IMR-90 (cell line): Measurements from ENCODE around the gene ANAPC5. TPM values are rescaled to one million over a fixed set of nuclear protein-coding genes. Genes with fewer than 3 reads are reported as not detected.

Experiments used
- ATAC-seq: fragments of 200-7000 bp; cut with Tn5 transposase; 2 replicates; pipeline ENCODE4 v1.9.1; 2020; ENCODE audit warnings: low read depth, mild to moderate bottlenecking, moderate library complexity
- BruUV-seq: library from RNA; stranded (reverse); fragments of 400-500 nt; replicated peaks from 2 replicates; lab custom pipeline; 2021; lab: Mats Ljungman, UMichigan
- CTCF ChIA-PET: fragments of 300-600 bp; formaldehyde crosslinking; extraction: SDS; loops from one replicate; lab custom pipeline; 2021; ENCODE audit warnings: antibody characterized with exemption; lab: Yijun Ruan, JAX
- POLR2A ChIA-PET: fragments of 300-600 bp; sonication (Branson Sonifier 250); formaldehyde crosslinking; loops from one replicate; lab custom pipeline; 2022; ENCODE audit warnings: antibody characterized with exemption; ENCODE audit not compliant: unreplicated experiment; lab: Charles Lee
- DNase-seq: peaks from one replicate; pipeline ENCODE4 v3.0.0; 2013
- H2AFZ ChIP-seq: replicated peaks from 2 replicates; pipeline ENCODE3; 2013; ENCODE audit warnings: low read length, mild to moderate bottlenecking; ENCODE audit not compliant: poor library complexity
- H2AK5ac ChIP-seq: 2 replicates; pipeline ENCODE4 v1.6.1; 2013; ENCODE audit warnings: low read depth, low read length, inconsistent platforms
- H2AK9ac ChIP-seq: replicated peaks from 2 replicates; pipeline ENCODE3; 2013; ENCODE audit warnings: mild to moderate bottlenecking, low read depth, low read length, moderate library complexity; ENCODE audit not compliant: poor library complexity
- H2BK120ac ChIP-seq: 2 replicates; pipeline ENCODE4 v1.6.1; 2013; ENCODE audit warnings: low read depth, low read length, inconsistent platforms
- H2BK15ac ChIP-seq: 3 replicates; pipeline ENCODE4 v1.6.1; 2013; ENCODE audit warnings: low read depth, low read length, inconsistent platforms
- H2BK20ac ChIP-seq: 2 replicates; pipeline ENCODE4 v1.6.1; 2013; ENCODE audit warnings: low read depth, mild to moderate bottlenecking, inconsistent platforms, low read length, moderate library complexity
- H2BK5ac ChIP-seq: 2 replicates; pipeline ENCODE4 v1.6.1; 2013; ENCODE audit warnings: mild to moderate bottlenecking, low read depth, low read length, inconsistent platforms; ENCODE audit not compliant: poor library complexity, severe bottlenecking
- H3K14ac ChIP-seq: replicated peaks from 2 replicates; pipeline ENCODE4 v1.6.1; 2013; ENCODE audit warnings: low read depth, low read length, inconsistent platforms
- H3K18ac ChIP-seq: 2 replicates; pipeline ENCODE4 v1.6.1; 2013; ENCODE audit warnings: low read depth, low read length, control low read depth
- H3K23ac ChIP-seq: 2 replicates; pipeline ENCODE4 v1.6.1; 2013; ENCODE audit warnings: low read depth, low read length, inconsistent platforms
- H3K27ac ChIP-seq: 2 replicates; pipeline ENCODE4 v1.5.1; 2013; ENCODE audit warnings: mild to moderate bottlenecking, control low read depth, low read length; ENCODE audit not compliant: insufficient read depth
- H3K27me3 ChIP-seq: 2 replicates; pipeline ENCODE4 v1.6.1; 2013; ENCODE audit warnings: low read length; ENCODE audit not compliant: control insufficient read depth, insufficient read depth
- H3K36me3 ChIP-seq: 2 replicates; pipeline ENCODE4 v1.6.1; 2013; ENCODE audit warnings: low read length, mixed read lengths; ENCODE audit not compliant: control insufficient read depth, insufficient read depth
- H3K4ac ChIP-seq: 2 replicates; pipeline ENCODE4 v1.6.1; 2013; ENCODE audit warnings: low read depth, low read length, inconsistent platforms
- H3K4me1 ChIP-seq: 2 replicates; pipeline ENCODE4 v1.6.1; 2013; ENCODE audit warnings: low read length, mixed read lengths; ENCODE audit not compliant: control insufficient read depth, insufficient read depth
- H3K4me2 ChIP-seq: 2 replicates; pipeline ENCODE4 v1.6.1; 2013; ENCODE audit warnings: low read depth, mild to moderate bottlenecking, control low read depth, low read length, moderate library complexity
- H3K4me3 ChIP-seq: 2 replicates; pipeline ENCODE4 v1.5.1; 2013; ENCODE audit warnings: low read depth, mild to moderate bottlenecking, control low read depth, low read length, moderate library complexity; ENCODE audit not compliant: insufficient read depth
- H3K56ac ChIP-seq: 2 replicates; pipeline ENCODE4 v1.6.1; 2013; ENCODE audit warnings: low read length, inconsistent platforms; ENCODE audit not compliant: insufficient read depth; ENCODE audit errors: extremely low read depth
- H3K79me1 ChIP-seq, 2 experiments: 2 replicates each; pipeline ENCODE4 v1.6.1; 2013; ENCODE audit warnings: low read length in 2 of 2, inconsistent platforms in 1 of 2, low read depth in 1 of 2
- H3K9ac ChIP-seq: 2 replicates; pipeline ENCODE4 v1.6.1; 2013; ENCODE audit warnings: low read depth, low read length, control low read depth
- H3K9me1 ChIP-seq: 2 replicates; pipeline ENCODE4 v1.6.1; 2013; ENCODE audit warnings: low read length, inconsistent platforms; ENCODE audit not compliant: insufficient read depth
- H3K9me3 ChIP-seq: 2 replicates; pipeline ENCODE4 v1.6.1; 2013; ENCODE audit warnings: low read length; ENCODE audit not compliant: control insufficient read depth, insufficient read depth
- H4K20me1 ChIP-seq: 2 replicates; pipeline ENCODE4 v1.6.1; 2013; ENCODE audit warnings: low read length, inconsistent platforms; ENCODE audit not compliant: insufficient read depth
- H4K5ac ChIP-seq: 2 replicates; pipeline ENCODE4 v1.6.1; 2013; ENCODE audit warnings: mild to moderate bottlenecking, low read depth, low read length, control low read depth
- H4K8ac ChIP-seq, 2 experiments: 2 replicates each; pipeline ENCODE4 v1.6.1; 2013; ENCODE audit warnings: low read depth in 2 of 2, low read length in 2 of 2, control low read depth in 1 of 2, inconsistent platforms in 1 of 2
- H4K91ac ChIP-seq: 2 replicates; pipeline ENCODE4 v1.6.1; 2013; ENCODE audit warnings: low read depth, low read length, inconsistent platforms; ENCODE audit not compliant: insufficient read depth
- BHLHE40 ChIP-seq: fragments of 150-350 bp; IDR thresholded peaks from 2 replicates; pipeline ENCODE4 v1.6.1; 2016; ENCODE audit warnings: mild to moderate bottlenecking, low read depth, low read length
- CEBPB ChIP-seq: IDR thresholded peaks from 2 replicates; pipeline ENCODE4 v1.6.1; 2012; ENCODE audit warnings: low read depth, low read length, improper control_type of control experiment
- CHD1 ChIP-seq: IDR thresholded peaks from 2 replicates; pipeline ENCODE4 v1.6.1; 2012; ENCODE audit warnings: low read depth, low read length, improper control_type of control experiment
- ELK1 ChIP-seq: fragments of 150-350 bp; IDR thresholded peaks from 2 replicates; pipeline ENCODE4 v1.6.1; 2016; ENCODE audit warnings: low read depth, mild to moderate bottlenecking, low read length, moderate library complexity, borderline replicate concordance
- FOS ChIP-seq: fragments of 150-350 bp; IDR thresholded peaks from 2 replicates; pipeline ENCODE4 v1.6.1; 2016; ENCODE audit warnings: low read depth, low read length
- NFE2L2 ChIP-seq: fragments of 150-350 bp; IDR thresholded peaks from 2 replicates; pipeline ENCODE4 v1.6.1; 2016; ENCODE audit warnings: low read depth, mild to moderate bottlenecking, low read length
- POLR2A ChIP-seq: IDR thresholded peaks from 2 replicates; pipeline ENCODE4 v1.6.1; 2012; ENCODE audit warnings: mild to moderate bottlenecking, low read depth, low read length
- RAD21 ChIP-seq: IDR thresholded peaks from 2 replicates; pipeline ENCODE4 v1.6.1; 2012; ENCODE audit warnings: low read length, improper control_type of control experiment
- RCOR1 ChIP-seq: IDR thresholded peaks from 2 replicates; pipeline ENCODE4 v1.6.1; 2012; ENCODE audit warnings: mild to moderate bottlenecking, low read length, improper control_type of control experiment; ENCODE audit not compliant: insufficient replicate concordance
- USF2 ChIP-seq: fragments of 150-350 bp; IDR thresholded peaks from 2 replicates; pipeline ENCODE4 v1.6.1; 2017; ENCODE audit warnings: mild to moderate bottlenecking, antibody characterized with exemption, low read length, low read depth
- WGBS, 2 experiments: methylation state at CpG; one replicate each; pipeline versions ENCODE4 v1.1.5 to v1.1.7; 2013; ENCODE audit warnings: missing lambda C conversion rate in 2 of 2; ENCODE audit not compliant: insufficient read length in 1 of 2; ENCODE audit errors: extremely low coverage in 2 of 2; 5-methylcytosine and 5-hydroxymethylcytosine counted together
- dilution Hi-C: fragments of 300-500 bp; cut with HindIII; formaldehyde crosslinking; loops from one replicate; pipeline ENCODE4 v1.14.3; 2018; ENCODE audit warnings: low sequenced_read_pairs; ENCODE audit not compliant: unreplicated experiment
- in situ Hi-C: fragments of 300-500 bp; cut with MboI; formaldehyde crosslinking; loops from 3 replicates; pipeline ENCODE4 v1.14.3; 2019; ENCODE audit warnings: low sequenced_read_pairs, inconsistent platforms, mixed read lengths
- intact Hi-C: fragments of 100-400 bp; cut with micrococcal nuclease; formaldehyde crosslinking; loops from 2 replicates; pipeline ENCODE4 v1.10.0; 2022
- polyA plus RNA-seq, 3 experiments: library from polyadenylated mRNA; depleted of rRNA; stranded (reverse); fragments of >200 nt; gene quantifications; 2 replicates each; pipeline ENCODE4 v1.2.3, GENCODE V29; 2012; ENCODE audit warnings: low replicate concordance in 1 of 3
- total RNA-seq: library from RNA; depleted of rRNA; stranded (reverse); fragments of >200 nt; gene quantifications from 2 replicates; pipeline ENCODE4 v1.2.3, GENCODE V29; 2012

The ANAPC5 gene
- total and polyA plus RNA-seq, 2 of the 4 experiments (the other 2 are of a cell fraction), result 157 to 211 TPM

GRCh38 chr12:121289962-121290361, 62.2 kb downstream of the ANAPC5 start:
- Histone ChIP-seq H3K79me1 (peaks cover 24 to 75% of the 10 kb centered on the region in 2 experiments), H3K27me3 (no peaks in the 10 kb centered on the region), H2AK5ac (no peak overlapping the region), H3K9ac (no peak overlapping the region), H3K4ac (no peak overlapping the region), H3K4me1 (peaks cover 9% of the 10 kb centered on the region; the same call in 1 of the 2 replicates), H3K56ac (no peak overlapping the region), H2BK5ac (no peak overlapping the region), H3K9me3 (no peaks in the 10 kb centered on the region), H3K4me2 (no peak overlapping the region), H4K20me1 (peaks cover 27% of the 10 kb centered on the region; the same call in 1 of the 2 replicates), H3K4me3 (no peak overlapping the region), H2AFZ (no peak overlapping the region), H3K14ac (no peak overlapping the region), H3K9me1 (no peaks in the 10 kb centered on the region; the same call in 1 of the 2 replicates), H3K36me3 (no peaks in the 10 kb centered on the region; the same call in 1 of the 2 replicates), H4K5ac (no peak overlapping the region), H2BK15ac (no peak overlapping the region), H2AK9ac (no peak overlapping the region), H2BK120ac (no peak overlapping the region), H3K27ac (no peak overlapping the region), H3K18ac (no peak overlapping the region), H3K23ac (no peak overlapping the region), H4K91ac (no peak overlapping the region), H2BK20ac (no peak overlapping the region), H4K8ac (no peak overlapping the region)
- DNase-seq (no peak), ATAC-seq (no peak)
- in situ Hi-C loops, result no loop called here
- no peak for TF ChIP-seq NFE2L2
- no peak for TF ChIP-seq BHLHE40
- no peak for TF ChIP-seq CEBPB
- no peak for TF ChIP-seq ELK1
- TF ChIP-seq CHD1, result no peak
- no peak for TF ChIP-seq POLR2A
- no peak for TF ChIP-seq RAD21
- TF ChIP-seq FOS, result no peak
- no peak for TF ChIP-seq USF2
- TF ChIP-seq RCOR1, result no peak
- ChIA-PET POLR2A (no interaction called here), CTCF (no interaction called here)
- 100% methylated on average over 4 of the region's 7 CpGs; no CpG with 5 or more reads in 1 of the 2 experiments for WGBS, 2 experiments
- no TSS peak for BruUV-seq
- dilution Hi-C loops, result no loop called here
- intact Hi-C loops, result no loop called here
